WI38 (cell line): ENCODE measurements around the gene PRH1.

ENCODE experiments used
- H3K4me3 ChIP-seq: 2 replicates; pipeline ENCODE4 v1.5.1; 2011; ENCODE audit warnings: low read depth, mild to moderate bottlenecking, control low read depth, low read length
- TF ChIP-seq, protein P1 (sequence below): IDR thresholded peaks from 2 replicates; pipeline ENCODE4 v1.5.1; 2012; ENCODE audit warnings: low read depth, mild to moderate bottlenecking, control low read depth, low read length

The PRH1 gene

DNA sequence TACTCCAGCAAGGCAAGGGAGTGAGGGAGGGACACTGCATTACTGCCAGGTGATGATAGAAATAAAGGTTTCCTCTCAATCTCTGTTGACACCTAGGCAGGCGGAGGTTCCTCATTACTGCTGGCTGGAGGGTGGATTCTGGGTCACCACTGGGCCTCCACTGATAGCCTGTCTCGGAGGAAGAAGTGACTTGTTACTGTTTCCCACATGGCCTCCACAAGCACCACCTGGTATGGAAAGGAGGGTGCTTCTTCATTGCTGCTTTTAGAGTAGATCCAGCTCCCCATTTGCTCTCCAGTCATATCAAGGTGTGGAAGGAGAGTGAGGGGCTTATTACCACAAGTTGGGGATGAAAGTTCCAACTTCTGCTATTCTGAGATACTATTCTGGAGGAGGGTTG, 41.2 kb downstream of the PRH1 start:
- TF ChIP-seq, protein P1, sequence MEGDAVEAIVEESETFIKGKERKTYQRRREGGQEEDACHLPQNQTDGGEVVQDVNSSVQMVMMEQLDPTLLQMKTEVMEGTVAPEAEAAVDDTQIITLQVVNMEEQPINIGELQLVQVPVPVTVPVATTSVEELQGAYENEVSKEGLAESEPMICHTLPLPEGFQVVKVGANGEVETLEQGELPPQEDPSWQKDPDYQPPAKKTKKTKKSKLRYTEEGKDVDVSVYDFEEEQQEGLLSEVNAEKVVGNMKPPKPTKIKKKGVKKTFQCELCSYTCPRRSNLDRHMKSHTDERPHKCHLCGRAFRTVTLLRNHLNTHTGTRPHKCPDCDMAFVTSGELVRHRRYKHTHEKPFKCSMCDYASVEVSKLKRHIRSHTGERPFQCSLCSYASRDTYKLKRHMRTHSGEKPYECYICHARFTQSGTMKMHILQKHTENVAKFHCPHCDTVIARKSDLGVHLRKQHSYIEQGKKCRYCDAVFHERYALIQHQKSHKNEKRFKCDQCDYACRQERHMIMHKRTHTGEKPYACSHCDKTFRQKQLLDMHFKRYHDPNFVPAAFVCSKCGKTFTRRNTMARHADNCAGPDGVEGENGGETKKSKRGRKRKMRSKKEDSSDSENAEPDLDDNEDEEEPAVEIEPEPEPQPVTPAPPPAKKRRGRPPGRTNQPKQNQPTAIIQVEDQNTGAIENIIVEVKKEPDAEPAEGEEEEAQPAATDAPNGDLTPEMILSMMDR = no peak
- no peak overlapping the region for H3K4me3 ChIP-seq

DNA sequence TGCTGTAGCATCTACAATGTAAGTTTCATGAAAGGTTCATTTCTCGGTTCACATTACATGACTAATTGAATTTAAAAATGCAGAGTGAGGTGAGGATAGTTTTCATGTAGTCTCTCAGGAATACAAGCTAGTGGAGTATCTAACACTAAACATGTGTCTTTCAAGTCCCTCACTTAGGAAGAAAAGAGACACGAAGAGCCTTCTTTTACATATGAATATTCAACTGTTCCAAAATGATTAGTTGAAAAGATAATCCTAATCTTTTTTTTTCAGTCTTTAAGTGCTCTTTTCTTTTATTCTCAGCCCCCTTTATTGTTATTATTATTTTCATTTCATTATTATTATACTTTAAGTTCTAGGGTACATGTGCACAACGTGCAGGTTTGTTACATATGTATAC, 45.6 kb downstream of the PRH1 start:
- H3K4me3 ChIP-seq = no peak overlapping the region
- TF ChIP-seq, protein P1 = no peak
